Mesothelial cell of epicardium (in vitro differentiated cells): ENCODE data around the gene SEPTIN7. TPM values are rescaled to one million over a fixed set of nuclear protein-coding genes. Genes with fewer than 3 reads are reported as not detected.

ENCODE experiments used
- DNase-seq, 2 experiments: peaks; one replicate each; pipeline ENCODE4 v3.0.0; 2021; ENCODE audit warnings: low spot score in 2 of 2; ENCODE audit not compliant: unreplicated experiment in 2 of 2
- H3K27ac Mint-ChIP-seq: 2 replicates; pipeline ENCODE4 v1.8.0; 2021; ENCODE audit warnings: mixed read lengths
- H3K27me3 Mint-ChIP-seq: 2 replicates; pipeline ENCODE4 v1.8.0; 2021; ENCODE audit warnings: low read depth, mixed read lengths
- H3K36me3 Mint-ChIP-seq: 2 replicates; pipeline ENCODE4 v1.8.0; 2021; ENCODE audit warnings: mixed read lengths
- H3K4me1 Mint-ChIP-seq: 2 replicates; pipeline ENCODE4 v1.8.0; 2021; ENCODE audit warnings: mixed read lengths
- H3K4me3 Mint-ChIP-seq: 2 replicates; pipeline ENCODE4 v1.8.0; 2021; ENCODE audit warnings: mild to moderate bottlenecking, moderate library complexity, mixed read lengths
- H3K9me3 Mint-ChIP-seq: 2 replicates; pipeline ENCODE4 v1.8.0; 2021; ENCODE audit warnings: mixed read lengths
- total RNA-seq: library from RNA; stranded (reverse); gene quantifications from 3 replicates; pipeline ENCODE4 v1.2.1, GENCODE V29; 2021
- TF ChIP-seq, protein P1 (sequence below): fragments of 200-600 bp; sonication (generic); IDR thresholded peaks from one replicate; pipeline ENCODE4 v1.5.0; 2021; ENCODE audit warnings: antibody characterized with exemption; ENCODE audit not compliant: unreplicated experiment

The SEPTIN7 gene
- total RNA-seq, 1 donor from 2014 or later: 200 TPM

- Mint-ChIP-seq H3K27me3 (no peaks in the 10 kb centered on the region), H3K27ac (no peak overlapping the region), H3K4me1 (peaks cover 14% of the 10 kb centered on the region), H3K4me3 (no peak overlapping the region), H3K36me3 (peaks cover 7% of the 10 kb centered on the region), H3K9me3 (peaks cover 10% of the 10 kb centered on the region)
- no peak for DNase-seq
- TF ChIP-seq, protein P1, sequence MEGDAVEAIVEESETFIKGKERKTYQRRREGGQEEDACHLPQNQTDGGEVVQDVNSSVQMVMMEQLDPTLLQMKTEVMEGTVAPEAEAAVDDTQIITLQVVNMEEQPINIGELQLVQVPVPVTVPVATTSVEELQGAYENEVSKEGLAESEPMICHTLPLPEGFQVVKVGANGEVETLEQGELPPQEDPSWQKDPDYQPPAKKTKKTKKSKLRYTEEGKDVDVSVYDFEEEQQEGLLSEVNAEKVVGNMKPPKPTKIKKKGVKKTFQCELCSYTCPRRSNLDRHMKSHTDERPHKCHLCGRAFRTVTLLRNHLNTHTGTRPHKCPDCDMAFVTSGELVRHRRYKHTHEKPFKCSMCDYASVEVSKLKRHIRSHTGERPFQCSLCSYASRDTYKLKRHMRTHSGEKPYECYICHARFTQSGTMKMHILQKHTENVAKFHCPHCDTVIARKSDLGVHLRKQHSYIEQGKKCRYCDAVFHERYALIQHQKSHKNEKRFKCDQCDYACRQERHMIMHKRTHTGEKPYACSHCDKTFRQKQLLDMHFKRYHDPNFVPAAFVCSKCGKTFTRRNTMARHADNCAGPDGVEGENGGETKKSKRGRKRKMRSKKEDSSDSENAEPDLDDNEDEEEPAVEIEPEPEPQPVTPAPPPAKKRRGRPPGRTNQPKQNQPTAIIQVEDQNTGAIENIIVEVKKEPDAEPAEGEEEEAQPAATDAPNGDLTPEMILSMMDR: no peak
Observed at GRCh38 chr7:35792472-35792871, 8.4 kb upstream of the SEPTIN7 start.

- H3K4me1 Mint-ChIP-seq: peaks cover 9% of the 10 kb centered on the region
- H3K9me3 Mint-ChIP-seq: peaks cover 10% of the 10 kb centered on the region
- H3K4me3 Mint-ChIP-seq: no peak overlapping the region
- no peak for DNase-seq
- no peak overlapping the region for H3K27ac Mint-ChIP-seq
- peaks cover 7% of the 10 kb centered on the region for H3K36me3 Mint-ChIP-seq
- no peaks in the 10 kb centered on the region for H3K27me3 Mint-ChIP-seq
- TF ChIP-seq, protein P1: no peak
Observed at GRCh38 chr7:35792873-35793489, 7.9 kb upstream of the SEPTIN7 start.

DNA sequence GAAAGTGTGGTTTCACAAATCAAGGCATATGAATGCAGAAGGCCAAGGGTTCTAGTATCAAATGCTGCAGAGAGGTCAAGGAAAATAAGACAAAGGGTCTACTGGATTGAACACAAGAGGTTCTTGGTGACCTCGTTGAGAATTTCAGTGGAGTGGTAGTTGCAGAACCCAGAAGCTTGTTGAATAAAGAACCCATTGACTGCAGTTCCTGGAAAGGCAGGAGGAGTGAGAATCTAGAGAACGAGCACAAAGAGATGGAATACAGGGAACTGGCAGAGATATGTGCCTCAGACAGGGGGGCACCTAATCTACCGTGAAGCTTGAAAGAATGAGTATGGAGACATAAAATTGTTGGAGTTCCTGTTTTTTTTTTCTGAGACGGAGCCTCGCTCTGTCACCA lies 3.5 kb upstream of the SEPTIN7 start:
- H3K4me3 Mint-ChIP-seq: no peak overlapping the region
- H3K27ac Mint-ChIP-seq: no peak overlapping the region
- no peaks in the 10 kb centered on the region for H3K27me3 Mint-ChIP-seq
- no peaks in the 10 kb centered on the region for H3K36me3 Mint-ChIP-seq
- H3K4me1 Mint-ChIP-seq: peaks cover 14% of the 10 kb centered on the region
- no peak for DNase-seq
- TF ChIP-seq, protein P1: no peak
- no peaks in the 10 kb centered on the region for H3K9me3 Mint-ChIP-seq

- peak; percentile 68 to 85 for DNase-seq
- TF ChIP-seq, protein P1: no peak
- H3K27ac Mint-ChIP-seq: peak overlapping the region; percentile 99
Observed at GRCh38 chr7:35799846-35800717, 775 bp upstream of the SEPTIN7 start.

GRCh38 chr7:35801392-35802101 lies 690 bp downstream of the SEPTIN7 start:
- TF ChIP-seq, protein P1: peak; percentile 70
- H3K27me3 Mint-ChIP-seq: no peaks in the 10 kb centered on the region
- peak; percentile 50 to 76 for DNase-seq
- no peaks in the 10 kb centered on the region for H3K9me3 Mint-ChIP-seq
- no peaks in the 10 kb centered on the region for H3K36me3 Mint-ChIP-seq
- H3K4me1 Mint-ChIP-seq: peaks cover 29% of the 10 kb centered on the region
- H3K27ac Mint-ChIP-seq: peak overlapping the region; percentile 98
- H3K4me3 Mint-ChIP-seq: peak overlapping the region; percentile 96

More at GRCh38 chr7:35799846-35800717, 775 bp upstream of the SEPTIN7 start:
- Mint-ChIP-seq H3K4me3 (peak overlapping the region; percentile 96), H3K4me1 (peaks cover 24% of the 10 kb centered on the region), H3K36me3 (no peaks in the 10 kb centered on the region), H3K27me3 (no peaks in the 10 kb centered on the region), H3K9me3 (no peaks in the 10 kb centered on the region)
